OCI-LY7 (cell line): ENCODE measurements around the gene MACO1. TPM values are rescaled to one million over a fixed set of nuclear protein-coding genes. Genes with fewer than 3 reads are reported as not detected.

Experiments
- BruUV-seq: library from RNA; stranded (reverse); fragments of 400-500 nt; replicated peaks from 2 replicates; lab custom pipeline; 2021; lab: Mats Ljungman, UMichigan
- CTCF ChIA-PET: fragments of 300-600 bp; sonication (Branson Sonifier 250); formaldehyde crosslinking; loops from one replicate; lab custom pipeline; 2022; ENCODE audit warnings: antibody characterized with exemption; ENCODE audit not compliant: unreplicated experiment; lab: Charles Lee
- POLR2A ChIA-PET: fragments of 300-600 bp; sonication (Branson Sonifier 250); formaldehyde crosslinking; loops from one replicate; lab custom pipeline; 2022; ENCODE audit warnings: antibody characterized with exemption; lab: Charles Lee
- DNase-seq: peaks from one replicate; pipeline ENCODE4 v3.0.0-alpha.2; 2015; ENCODE audit warnings: low spot score
- H2AFZ ChIP-seq: fragments of 200-600 bp; sonication (generic), shearing (Covaris generic); 2 replicates; pipeline ENCODE4 v1.6.1; 2014; ENCODE audit warnings: mild to moderate bottlenecking, antibody characterized with exemption, low read length, moderate library complexity
- H3K27ac ChIP-seq: fragments of 200-600 bp; sonication (generic); 2 replicates; pipeline ENCODE4 v1.5.1; 2014; ENCODE audit warnings: mixed run types, low read depth, mild to moderate bottlenecking, moderate library complexity, low read length, inconsistent platforms; ENCODE audit not compliant: poor library complexity, severe bottlenecking
- H3K36me3 ChIP-seq: fragments of 200-600 bp; sonication (generic); 2 replicates; pipeline ENCODE4 v1.6.1; 2014; ENCODE audit warnings: mild to moderate bottlenecking, antibody characterized with exemption, low read length, moderate library complexity, mixed read lengths; ENCODE audit not compliant: insufficient read depth
- H3K4me1 ChIP-seq: fragments of 200-600 bp; sonication (generic); 2 replicates; pipeline ENCODE4 v1.5.1; 2014; ENCODE audit warnings: mild to moderate bottlenecking, low read length; ENCODE audit not compliant: insufficient read depth, poor library complexity, severe bottlenecking
- H3K4me2 ChIP-seq: fragments of 200-600 bp; sonication (generic); 2 replicates; pipeline ENCODE4 v1.6.1; 2014; ENCODE audit warnings: mild to moderate bottlenecking, low read length
- H3K4me3 ChIP-seq: fragments of 200-600 bp; sonication (generic); 2 replicates; pipeline ENCODE4 v1.5.1; 2014; ENCODE audit warnings: mild to moderate bottlenecking, low read depth, low read length; ENCODE audit not compliant: poor library complexity, severe bottlenecking
- H3K79me2 ChIP-seq: fragments of 200-600 bp; sonication (generic); 2 replicates; pipeline ENCODE4 v1.6.1; 2016; ENCODE audit warnings: low read depth, mild to moderate bottlenecking, low read length, moderate library complexity, mixed read lengths; ENCODE audit not compliant: insufficient read depth
- H3K9me2 ChIP-seq: fragments of 200-600 bp; sonication (generic); 2 replicates; pipeline ENCODE4 v1.6.1; 2016; ENCODE audit warnings: mild to moderate bottlenecking, low read length, mixed read lengths; ENCODE audit not compliant: insufficient read depth
- H3K9me3 ChIP-seq: fragments of 200-600 bp; sonication (generic); 2 replicates; pipeline ENCODE4 v1.6.1; 2014; ENCODE audit warnings: mild to moderate bottlenecking, mixed run types, low read length, mixed read lengths
- H4K20me1 ChIP-seq: fragments of 200-600 bp; sonication (generic); 2 replicates; pipeline ENCODE4 v1.6.1; 2014; ENCODE audit warnings: mild to moderate bottlenecking, antibody characterized with exemption, low read length, moderate library complexity, mixed read lengths; ENCODE audit not compliant: insufficient read depth
- CTCF ChIP-seq: fragments of 200-600 bp; sonication (generic); conservative IDR thresholded peaks from 2 replicates; pipeline ENCODE4 v1.5.1; 2014; ENCODE audit warnings: mild to moderate bottlenecking, antibody characterized with exemption, low read length, moderate library complexity, mixed read lengths
- EZH2phosphoT487 ChIP-seq: fragments of 200-600 bp; sonication (generic); IDR thresholded peaks from 2 replicates; pipeline ENCODE4 v1.6.1; 2018; ENCODE audit warnings: low read depth, borderline replicate concordance, mild to moderate bottlenecking, mixed run types, antibody characterized with exemption, low read length, moderate library complexity, mixed read lengths
- intact Hi-C: fragments of 100-400 bp; cut with micrococcal nuclease; formaldehyde crosslinking; loops from one replicate; pipeline ENCODE4 v1.10.0; 2022; ENCODE audit not compliant: unreplicated experiment
- total RNA-seq, 2 experiments: library from RNA; depleted of rRNA in 1 of 2; stranded (reverse); fragments of >200 nt in 1 of 2; shearing (Covaris generic) in 1 of 2; gene quantifications; 2 replicates each; pipeline ENCODE4 v1.2.3, GENCODE V29; 2014 to 2022

MACO1 gene
- total RNA-seq, 2 experiments from 2014 or later, result 11.8 to 18.6 TPM

- H3K9me2 ChIP-seq, result no peaks in the 10 kb centered on the region
- CTCF ChIA-PET, result no interaction called here
- H3K9me3 ChIP-seq, result no peaks in the 10 kb centered on the region
- H4K20me1 ChIP-seq, result no peaks in the 10 kb centered on the region
- H3K79me2 ChIP-seq, result no peaks in the 10 kb centered on the region
- no peak overlapping the region for H3K4me3 ChIP-seq
- no peak for TF ChIP-seq EZH2phosphoT487
- TF ChIP-seq CTCF, result peak; percentile 54
- peak; percentile 18 for DNase-seq
- H3K4me1 ChIP-seq, result peaks cover 4% of the 10 kb centered on the region
- BruUV-seq, result no TSS peak
- no peaks in the 10 kb centered on the region for H3K36me3 ChIP-seq
- POLR2A ChIA-PET, result no interaction called here
- intact Hi-C loops, result loop anchor here (5.0 kb wide), 1 partner anchor 289 kb away; no protein-coding TSS in a partner anchor
- H3K4me2 ChIP-seq, result no peak overlapping the region
- no peak overlapping the region for H3K27ac ChIP-seq
- H2AFZ ChIP-seq, result no peak overlapping the region
These were observed 92.8 kb downstream of the MACO1 start for GRCh38 chr1:25523542-25523941.

DNA sequence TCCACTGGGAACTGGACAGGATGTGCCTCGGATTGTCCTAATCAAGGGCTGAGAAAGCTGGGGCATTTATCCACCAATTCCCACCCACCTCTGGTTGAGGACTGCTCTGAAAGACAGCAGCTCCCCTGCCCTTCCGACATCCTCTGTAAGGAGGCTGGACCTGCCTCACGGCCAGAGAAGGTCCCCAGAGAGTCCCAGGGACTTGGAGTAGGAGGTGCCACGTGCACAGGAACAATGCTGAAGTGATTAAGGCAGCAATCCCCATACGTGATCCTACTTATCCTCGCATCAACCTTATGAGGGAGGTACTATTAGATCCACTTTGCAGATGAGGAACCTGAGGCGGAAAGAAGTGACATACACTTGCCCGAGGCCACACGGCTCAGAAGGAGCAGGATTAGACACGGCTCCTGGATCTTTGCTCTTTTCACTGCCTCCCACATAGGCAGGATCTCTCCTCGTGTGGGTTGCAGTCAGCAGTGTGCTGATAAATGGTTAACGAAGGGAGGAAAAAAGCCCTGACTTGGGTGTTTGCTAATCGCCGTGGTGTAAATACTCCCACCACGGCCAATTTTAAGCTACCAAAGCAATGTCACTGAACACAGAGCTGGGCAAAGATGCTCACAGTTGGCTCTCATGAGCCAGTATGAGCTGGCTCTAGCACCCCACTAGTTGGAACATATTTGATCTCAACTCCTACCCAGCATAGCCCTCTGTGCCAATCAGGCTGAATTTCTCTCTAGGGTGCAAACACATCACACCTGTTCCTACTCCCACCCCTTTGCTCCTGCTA lies 94.1 kb downstream of the MACO1 start:
- Histone ChIP-seq H3K4me2 (no peak overlapping the region), H2AFZ (no peak overlapping the region), H3K9me3 (no peaks in the 10 kb centered on the region), H3K4me1 (peaks cover 4% of the 10 kb centered on the region), H3K79me2 (no peaks in the 10 kb centered on the region), H4K20me1 (no peaks in the 10 kb centered on the region), H3K9me2 (no peaks in the 10 kb centered on the region), H3K36me3 (no peaks in the 10 kb centered on the region), H3K4me3 (no peak overlapping the region), H3K27ac (no peak overlapping the region)
- BruUV-seq, result no TSS peak
- TF ChIP-seq EZH2phosphoT487 (no peak), CTCF (no peak)
- no peak for DNase-seq
- intact Hi-C loops, result loop anchor here (5.0 kb wide), 1 partner anchor 288 kb away; no protein-coding TSS in a partner anchor
- ChIA-PET POLR2A (no interaction called here), CTCF (no interaction called here)

DNA sequence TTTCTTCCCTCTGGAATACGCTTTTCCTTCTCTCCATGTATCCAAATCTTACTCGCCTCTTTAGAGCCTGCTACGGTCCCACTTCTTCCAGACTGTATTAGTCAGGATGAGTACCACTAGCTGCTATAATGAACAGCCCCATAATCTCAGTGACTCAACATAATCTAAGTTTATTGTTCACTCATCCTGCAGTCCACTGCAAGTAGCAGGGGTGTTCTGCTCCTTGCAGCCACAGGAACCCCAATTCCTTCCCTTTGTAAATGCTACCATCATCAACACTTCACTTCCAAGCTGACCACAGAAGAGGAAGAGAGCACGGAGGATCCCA lies 94.6 kb downstream of the MACO1 start:
- no peaks in the 10 kb centered on the region for H3K36me3 ChIP-seq
- ChIA-PET POLR2A (no interaction called here), CTCF (no interaction called here)
- no peaks in the 10 kb centered on the region for H3K79me2 ChIP-seq
- no peaks in the 10 kb centered on the region for H3K9me3 ChIP-seq
- intact Hi-C loops, result no loop called here
- BruUV-seq, result no TSS peak
- H3K9me2 ChIP-seq, result no peaks in the 10 kb centered on the region
- DNase-seq, result no peak
- H4K20me1 ChIP-seq, result no peaks in the 10 kb centered on the region
- H3K4me3 ChIP-seq, result no peak overlapping the region
- no peak for TF ChIP-seq CTCF
- no peak for TF ChIP-seq EZH2phosphoT487
- no peak overlapping the region for H3K27ac ChIP-seq
- H3K4me2 ChIP-seq, result no peak overlapping the region
- peaks cover 4% of the 10 kb centered on the region for H3K4me1 ChIP-seq
- H2AFZ ChIP-seq, result no peak overlapping the region
